Endothelial cell of coronary artery (primary cell): ENCODE results near the gene TUT7. TPM values are rescaled to one million over a fixed set of nuclear protein-coding genes. Genes with fewer than 3 reads are reported as not detected.

Source experiments
- total RNA-seq: library from RNA; depleted of rRNA; stranded (reverse); fragments of >200 nt; gene quantifications from 2 replicates; pipeline ENCODE4 v1.2.3, GENCODE V29; 2014

Gene TUT7
- 29.9 and 37.5 TPM in 2 replicates for total RNA-seq

GRCh38 chr9:86354011-86354817, at the start of gene TUT7:
TUT7 (minus strand) TSS chr9:86354410; CDS start chr9:86353199, 1,211 bp downstream.

GRCh38 chr9:86282077-86282978, 71.9 kb downstream of the TUT7 start, which contains the start of gene ISCA1:
ISCA1 (minus strand) TSS chr9:86282538; CDS start chr9:86282458, 80 bp downstream.

GRCh38 chr9:86259557-86259956, 94.7 kb downstream of the TUT7 start, which contains the start of gene C9orf153:
C9orf153 (minus strand) TSS chr9:86259657; CDS start chr9:86229603, 30,054 bp downstream.

Other genes with a start within 250 kb of the TUT7 start
- gene C9orf153, start 94.8 kb downstream of the TUT7 start, total RNA-seq = 0.09 and 0.28 TPM in 2 replicates
- gene ISCA1, start 71.9 kb downstream of the TUT7 start, total RNA-seq = 18.1 and 20.0 TPM in 2 replicates